RKO (cell line): ENCODE results near the gene PNPLA1.

ENCODE experiments used
- DNase-seq: peaks from one replicate; pipeline ENCODE4 v3.0.0-alpha.2; 2016; ENCODE audit warnings: low spot score

PNPLA1 gene

GRCh38 chr6:36285187-36285671 is 15.4 kb downstream of the PNPLA1 start:
- DNase-seq = no peak

GRCh38 chr6:36285797-36286196 is 15.9 kb downstream of the PNPLA1 start:
- DNase-seq = no peak

- no peak for DNase-seq
Observed at GRCh38 chr6:36286858-36287257, 17.0 kb downstream of the PNPLA1 start.

- DNase-seq = no peak
Observed at GRCh38 chr6:36289281-36289878, 19.5 kb downstream of the PNPLA1 start.

- DNase-seq = peak; percentile 39
Observed at GRCh38 chr6:36290668-36291620, 21.1 kb downstream of the PNPLA1 start.

GRCh38 chr6:36292170-36292569 is 22.3 kb downstream of the PNPLA1 start:
- no peak for DNase-seq

GRCh38 chr6:36296240-36296639 is 26.4 kb downstream of the PNPLA1 start:
- DNase-seq = no peak

GRCh38 chr6:36297051-36297450 is 27.2 kb downstream of the PNPLA1 start:
- no peak for DNase-seq

- DNase-seq = no peak
Observed at GRCh38 chr6:36297511-36297910, 27.7 kb downstream of the PNPLA1 start.

- DNase-seq = no peak
Observed at GRCh38 chr6:36298027-36298426, 28.2 kb downstream of the PNPLA1 start.

GRCh38 chr6:36301085-36301658 is 31.3 kb downstream of the PNPLA1 start:
- DNase-seq = no peak

- no peak for DNase-seq
Observed at GRCh38 chr6:36301781-36302180, 31.9 kb downstream of the PNPLA1 start.

- DNase-seq = peak; percentile 89
Observed at GRCh38 chr6:36302227-36302976, 32.5 kb downstream of the PNPLA1 start.

GRCh38 chr6:36305885-36306284 is 36.0 kb downstream of the PNPLA1 start:
- DNase-seq = no peak

GRCh38 chr6:36306375-36306774 is 36.5 kb downstream of the PNPLA1 start:
- DNase-seq = no peak

- no peak for DNase-seq
Observed at GRCh38 chr6:36308514-36308913, 38.7 kb downstream of the PNPLA1 start.

- no peak for DNase-seq
Observed at GRCh38 chr6:36309203-36309602, 39.3 kb downstream of the PNPLA1 start.

GRCh38 chr6:36309900-36310299 is 40.0 kb downstream of the PNPLA1 start:
- DNase-seq = no peak

GRCh38 chr6:36312854-36313648 is 43.2 kb downstream of the PNPLA1 start:
- DNase-seq = no peak

GRCh38 chr6:36313649-36313936 is 43.7 kb downstream of the PNPLA1 start:
- no peak for DNase-seq

- peak; percentile 46 for DNase-seq
Observed at GRCh38 chr6:36314221-36315014, 44.6 kb downstream of the PNPLA1 start.
